Heart right ventricle (tissue), 16 donors: ENCODE measurements around the gene C3. TPM values are rescaled to one million over a fixed set of nuclear protein-coding genes. Genes with fewer than 3 reads are reported as not detected.
A peak's percentile ranks its signal among the peaks of the same experiment; 100 is the strongest.

ENCODE experiments used
- ATAC-seq, 8 donors: fragments of 200-7000 bp; cut with Tn5 transposase; one replicate each; pipeline ENCODE4 v1.9.1; 2020; ENCODE audit warnings: mild to moderate bottlenecking in 8 of 8, moderate library complexity in 8 of 8, moderate number of reproducible peaks in 1 of 8
- DNase-seq, 2 donors: peaks; one replicate each; pipeline ENCODE4 v3.0.0-alpha.2; 2020
- H3K27ac ChIP-seq, 10 donors: fragments of 200-600 bp; sonication (generic) in 2 of 10; one replicate each; pipeline versions ENCODE4 v1.5.0 to v1.8.0; 2020 to 2022; ENCODE audit warnings: mild to moderate bottlenecking in 3 of 10
- H3K27me3 ChIP-seq, 7 donors: fragments of 200-600 bp; one replicate each; pipeline ENCODE4 v1.8.0; 2021 to 2022; ENCODE audit warnings: mild to moderate bottlenecking in 2 of 7
- H3K36me3 ChIP-seq, 9 donors: fragments of 200-600 bp; sonication (generic) in 1 of 9; one replicate each; pipeline versions ENCODE4 v1.5.0 to v1.8.0; 2020 to 2022; ENCODE audit warnings: mild to moderate bottlenecking in 2 of 9
- H3K4me1 ChIP-seq, 9 donors: fragments of 200-600 bp; sonication (generic) in 1 of 9; one replicate each; pipeline versions ENCODE4 v1.5.0 to v1.8.0; 2020 to 2022; ENCODE audit warnings: mild to moderate bottlenecking in 4 of 9
- H3K4me3 ChIP-seq, 10 donors: fragments of 200-600 bp; sonication (generic) in 2 of 10; one replicate each; pipeline versions ENCODE4 v1.5.0 to v1.8.0; 2020 to 2022; ENCODE audit warnings: mild to moderate bottlenecking in 7 of 10, moderate library complexity in 2 of 10
- H3K9me3 ChIP-seq, 11 donors: fragments of 200-600 bp in 10 of 11; sonication (generic) in 2 of 11; one replicate each; pipeline versions ENCODE4 v1.5.0 to v1.8.0; 2013 to 2022; ENCODE audit warnings: mild to moderate bottlenecking in 2 of 11, control low read depth in 1 of 11, moderate library complexity in 1 of 11
- WGBS, 2 donors: extraction: QIAGEN DNeasy Blood & Tissue Kit; methylation state at CpG; one replicate each; pipeline ENCODE4 v1.1.7; 2013; ENCODE audit warnings: inconsistent platforms in 1 of 2; 5-methylcytosine and 5-hydroxymethylcytosine counted together
- intact Hi-C, 10 donors: fragments of 100-400 bp; cut with DNase I; formaldehyde crosslinking; loops; one replicate each; pipeline versions ENCODE4 v1.11.1 to v1.14.2; 2022
- polyA plus RNA-seq, 2 donors: library from polyadenylated mRNA; stranded (reverse); fragments of 200-250 nt; gene quantifications; one replicate each; pipeline ENCODE4 v1.2.3, GENCODE V29; 2013
- total RNA-seq, 10 donors: library from RNA; stranded (reverse); fragmentation: NEBNext Ultra II Directional in 3 of 10; extraction: Animal tissue kit (Norgen Biotek cat#: 25700) in 3 of 10; gene quantifications; one replicate each; pipeline versions ENCODE4 v1.2.1 to v1.2.4, GENCODE V29; 2021 to 2023
- TF ChIP-seq, protein P1 (sequence below), 9 donors: fragments of 200-600 bp; sonication (generic) in 2 of 9; IDR thresholded peaks; one replicate each; pipeline versions ENCODE4 v1.5.0 to v1.8.0; 2021 to 2022; ENCODE audit warnings: antibody characterized with exemption in 9 of 9, mild to moderate bottlenecking in 5 of 9, moderate library complexity in 1 of 9
- donor health status: Arrhythmogenic right ventricular cardiomyopathy.
- donor health status: ischemic (EF 13 %, LVEDD 7.1; RV severe dilation, severe dysfunction).
- donor health status: healthy with polysubstance abuse.
- donor health status: DM: no; HTN: yes; CAD: no.
- donor health status: DM: no; HTN: no; CAD: no.
- donor health status: ischemic (EF 25% LVEDD 6.9; RV normal size, moderate dysfunction).
- donor health status: ischemic (EF 25% LVEDD 5.7; RV mildly dilated, moderate dysfunction).
- donor health status: healthy.
- donor health status: DM: yes; HTN: yes; CAD: no.
- donor health status: Ischemic cardiomyopathy.
- donor health status: ischemic (EF 35%, LVEDD 5.7; RV mildly dilated, moderate dysfunction).
- donor health status: nonischemic (EF 11% LVEDD 7.7; RV severe dilation, severe dysfunction).
- donor health status: DM: yes; HTN: yes; CAD: no.
- donor health status: PGD.
- donor health status: ischemic (EF 29% LVEDD 5.4; RV normal size, mild dysfunction).
- donor health status: nonischemic (EF 23%, LVEDD 6.1; RV moderate dilation, normal function).

The C3 gene
- total and polyA plus RNA-seq, 12 donors: 23.0 to 475 (median 170) TPM

DNA sequence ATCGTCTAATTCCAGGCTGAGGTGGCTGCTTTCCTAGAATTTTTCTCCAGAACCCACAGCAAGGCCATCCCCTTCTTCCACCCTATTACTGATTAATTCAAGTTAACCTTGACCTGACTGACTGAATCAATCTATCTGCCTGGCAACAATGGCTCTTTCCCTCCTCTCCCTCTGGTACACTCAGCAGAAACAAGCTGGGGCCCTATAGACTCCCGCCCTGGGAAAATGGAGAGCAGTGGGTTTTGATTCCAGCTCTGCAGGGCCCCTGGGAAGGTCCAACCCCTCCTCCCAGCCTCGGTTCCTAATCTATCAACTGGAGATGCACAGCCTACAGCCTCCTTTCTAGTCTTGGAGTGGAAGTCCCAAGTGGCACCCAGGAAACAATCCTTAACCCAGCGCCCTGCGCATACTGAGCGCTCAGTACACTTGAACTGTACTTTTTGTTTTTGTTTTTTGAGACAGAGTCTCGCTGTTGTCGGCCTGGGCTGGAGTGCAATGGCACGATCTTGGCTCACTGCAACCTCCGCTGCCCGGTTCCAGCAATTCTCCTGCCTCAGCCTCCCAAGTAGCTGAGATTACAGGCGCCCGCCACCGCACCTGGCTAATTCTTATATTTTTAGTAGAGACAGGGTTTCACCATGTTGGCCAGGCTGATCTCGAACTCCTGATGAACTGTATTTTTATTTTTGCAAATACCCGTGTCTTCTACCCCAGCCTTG is 5.2 kb upstream of the C3 start:
- Histone ChIP-seq H3K36me3 (peaks cover 0 to 7% (median 0%) of the 10 kb centered on the region in 9 donors), H3K4me1 (peaks cover 0 to 66% (median 0%) of the 10 kb centered on the region in 9 donors), H3K27ac (no peak overlapping the region), H3K4me3 (no peak overlapping the region), H3K27me3 (peaks cover 0 to 11% (median 0%) of the 10 kb centered on the region in 7 donors), H3K9me3 (no peaks in the 10 kb centered on the region)
- intact Hi-C loops: no loop called here
- ATAC-seq (no peak), DNase-seq (no peak)
- TF ChIP-seq, protein P1, sequence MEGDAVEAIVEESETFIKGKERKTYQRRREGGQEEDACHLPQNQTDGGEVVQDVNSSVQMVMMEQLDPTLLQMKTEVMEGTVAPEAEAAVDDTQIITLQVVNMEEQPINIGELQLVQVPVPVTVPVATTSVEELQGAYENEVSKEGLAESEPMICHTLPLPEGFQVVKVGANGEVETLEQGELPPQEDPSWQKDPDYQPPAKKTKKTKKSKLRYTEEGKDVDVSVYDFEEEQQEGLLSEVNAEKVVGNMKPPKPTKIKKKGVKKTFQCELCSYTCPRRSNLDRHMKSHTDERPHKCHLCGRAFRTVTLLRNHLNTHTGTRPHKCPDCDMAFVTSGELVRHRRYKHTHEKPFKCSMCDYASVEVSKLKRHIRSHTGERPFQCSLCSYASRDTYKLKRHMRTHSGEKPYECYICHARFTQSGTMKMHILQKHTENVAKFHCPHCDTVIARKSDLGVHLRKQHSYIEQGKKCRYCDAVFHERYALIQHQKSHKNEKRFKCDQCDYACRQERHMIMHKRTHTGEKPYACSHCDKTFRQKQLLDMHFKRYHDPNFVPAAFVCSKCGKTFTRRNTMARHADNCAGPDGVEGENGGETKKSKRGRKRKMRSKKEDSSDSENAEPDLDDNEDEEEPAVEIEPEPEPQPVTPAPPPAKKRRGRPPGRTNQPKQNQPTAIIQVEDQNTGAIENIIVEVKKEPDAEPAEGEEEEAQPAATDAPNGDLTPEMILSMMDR (IDR thresholded peaks at IDR 0.05): no peak
- 83 to 87% methylated on average over 16 of the region's 16 CpGs for WGBS, 2 donors

DNA sequence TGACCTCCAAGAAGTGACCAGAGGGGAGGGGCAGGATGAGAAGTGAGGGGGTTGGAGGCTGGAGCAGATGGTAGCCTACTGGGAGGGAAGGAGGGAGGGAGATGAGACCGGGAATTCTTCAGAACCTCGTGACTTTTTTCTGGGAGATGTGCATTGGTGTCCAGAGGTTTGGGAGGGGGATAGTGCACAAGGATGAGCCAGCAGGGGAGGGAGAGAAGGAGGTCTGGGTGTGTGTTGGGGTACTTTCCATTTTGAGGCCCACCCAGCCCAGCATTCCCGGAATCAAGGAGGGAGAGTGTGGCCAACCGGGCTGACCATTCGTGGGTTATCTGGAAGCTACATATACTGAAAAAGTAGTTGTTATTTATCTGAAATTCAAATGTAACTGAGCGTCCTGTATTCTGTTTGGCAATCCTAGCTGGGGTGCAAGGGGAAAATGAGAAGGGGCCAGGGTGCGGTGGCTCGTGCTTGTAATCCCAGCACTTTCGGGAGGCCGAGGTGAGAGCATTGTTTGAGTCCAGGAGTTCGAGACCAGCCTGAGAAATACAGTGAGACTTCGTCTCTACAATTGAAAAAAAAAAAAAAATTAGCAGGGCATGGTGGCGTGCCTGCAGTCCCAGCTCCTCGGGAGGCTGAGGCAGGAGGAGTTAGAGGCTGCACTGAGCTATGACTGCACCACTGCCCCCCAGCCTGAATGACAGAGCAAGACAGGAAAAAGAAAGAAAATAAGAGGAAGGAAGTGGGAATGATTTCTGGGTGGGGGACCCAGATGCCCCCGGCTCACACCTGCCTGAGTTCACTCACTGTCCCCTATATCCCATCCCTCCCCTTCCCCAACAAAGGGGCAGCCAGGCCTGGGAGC is 4.4 kb upstream of the C3 start:
- ATAC-seq (no peak), DNase-seq (no peak)
- Histone ChIP-seq H3K27me3 (peaks cover 0 to 11% (median 0%) of the 10 kb centered on the region in 7 donors), H3K36me3 (peaks cover 0 to 3% (median 0%) of the 10 kb centered on the region in 9 donors), H3K4me3 (no peak overlapping the region), H3K4me1 (peaks cover 0 to 66% (median 0%) of the 10 kb centered on the region in 9 donors), H3K27ac (peak overlapping the region in 1 of 10 donors; percentile 14), H3K9me3 (no peaks in the 10 kb centered on the region)
- 69 to 70% methylated on average over 15 of the region's 15 CpGs for WGBS, 2 donors
- TF ChIP-seq, protein P1 (IDR thresholded peaks at IDR 0.05): no peak
- intact Hi-C loops: no loop called here

- ATAC-seq: no peak
- no peak for DNase-seq
- H3K9me3 ChIP-seq: no peaks in the 10 kb centered on the region
- peak overlapping the region in 3 of 10 donors; percentile 11 to 44 (median 35) for H3K27ac ChIP-seq
- 54 to 60% methylated on average over 5 of the region's 5 CpGs for WGBS, 2 donors
- H3K4me3 ChIP-seq: no peak overlapping the region
- intact Hi-C loops: no loop called here
- TF ChIP-seq, protein P1 (IDR thresholded peaks at IDR 0.05): no peak
- peaks cover 0 to 11% (median 0%) of the 10 kb centered on the region in 7 donors for H3K27me3 ChIP-seq
- H3K36me3 ChIP-seq: no peaks in the 10 kb centered on the region
- H3K4me1 ChIP-seq: peaks cover 0 to 56% (median 0%) of the 10 kb centered on the region in 9 donors
Measured at GRCh38 chr19:6723738-6724137, 3.3 kb upstream of the C3 start.

DNA sequence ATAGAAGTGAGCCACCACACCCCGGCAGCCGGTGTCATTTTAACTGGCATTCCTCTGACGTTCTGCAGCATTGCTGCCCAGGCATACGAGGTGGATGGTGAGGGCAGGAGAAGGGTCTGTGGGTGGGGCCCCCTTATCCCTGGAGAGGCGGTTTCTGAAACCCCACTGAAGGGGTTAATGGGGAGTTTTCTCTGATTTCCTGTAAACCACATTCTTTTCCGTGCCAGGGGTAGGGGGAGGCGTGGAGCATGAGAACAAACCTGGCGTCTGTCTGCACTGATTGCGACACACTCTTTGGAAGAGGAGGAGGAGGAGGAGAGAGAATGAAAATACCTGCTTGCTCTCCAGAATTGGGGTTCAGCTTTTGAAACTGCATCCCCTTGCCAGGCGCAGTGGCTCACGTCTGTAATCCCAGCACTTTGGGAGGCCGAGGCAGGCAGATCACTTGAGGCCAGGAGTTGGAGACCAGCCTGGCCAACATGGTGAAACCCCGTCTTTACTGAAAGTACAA is 2.7 kb upstream of the C3 start:
- no peak for DNase-seq
- Histone ChIP-seq H3K9me3 (no peaks in the 10 kb centered on the region), H3K4me3 (no peak overlapping the region), H3K4me1 (peaks cover 0 to 50% (median 0%) of the 10 kb centered on the region in 9 donors), H3K36me3 (no peaks in the 10 kb centered on the region), H3K27ac (peak overlapping the region in 3 of 10 donors; percentile 11 to 44 (median 33)), H3K27me3 (peaks cover 0 to 13% (median 0%) of the 10 kb centered on the region in 7 donors)
- intact Hi-C loops: no loop called here
- 20 to 26% methylated on average over 13 of the region's 13 CpGs for WGBS, 2 donors
- ATAC-seq: peak in 4 of 8 donors; percentile 24 to 43 (median 33)
- TF ChIP-seq, protein P1 (IDR thresholded peaks at IDR 0.05): no peak
